Measurements from ENCODE around the gene RESP18.

Gene RESP18

GRCh38 chr2:219332542-219332941 lies at the start of gene RESP18:
Gene RESP18 (minus strand): TSS chr2:219332744.
- no peak for DNase-seq

- DNase-seq: no peak
Observed at GRCh38 chr2:219381448-219381847, 48.9 kb upstream of the RESP18 start.

GRCh38 chr2:219380926-219381325 lies 48.4 kb upstream of the RESP18 start:
- no peak for DNase-seq

- DNase-seq: no peak
Observed at GRCh38 chr2:219378163-219378851, 45.8 kb upstream of the RESP18 start.

GRCh38 chr2:219369447-219369861 lies 36.9 kb upstream of the RESP18 start:
- DNase-seq: peak; percentile 60

- no peak for DNase-seq
Observed at GRCh38 chr2:219368690-219369191, 36.2 kb upstream of the RESP18 start.

GRCh38 chr2:219362524-219363164 lies 30.1 kb upstream of the RESP18 start:
- peak; percentile 65 for DNase-seq

GRCh38 chr2:219362072-219362471 lies 29.5 kb upstream of the RESP18 start:
- no peak for DNase-seq

GRCh38 chr2:219358170-219359075 lies 25.9 kb upstream of the RESP18 start:
- DNase-seq: peak; percentile 33

- DNase-seq: no peak
Observed at GRCh38 chr2:219356834-219357233, 24.3 kb upstream of the RESP18 start.

- no peak for DNase-seq
Observed at GRCh38 chr2:219354582-219354981, 22.0 kb upstream of the RESP18 start.

GRCh38 chr2:219353129-219353528 lies 20.6 kb upstream of the RESP18 start:
- DNase-seq: no peak

GRCh38 chr2:219352448-219353023 lies 20.0 kb upstream of the RESP18 start:
- DNase-seq: peak; percentile 76

GRCh38 chr2:219350710-219351221 lies 18.2 kb upstream of the RESP18 start:
- peak; percentile 35 for DNase-seq

GRCh38 chr2:219350215-219350614 lies 17.7 kb upstream of the RESP18 start:
- DNase-seq: no peak

- peak; percentile 72 for DNase-seq
Observed at GRCh38 chr2:219344751-219345430, 12.3 kb upstream of the RESP18 start.

- DNase-seq: peak; percentile 26
Observed at GRCh38 chr2:219335373-219335786, 2.8 kb upstream of the RESP18 start.

- DNase-seq: no peak
Observed at GRCh38 chr2:219334076-219334475, 1.5 kb upstream of the RESP18 start.

- DNase-seq: no peak
Observed at GRCh38 chr2:219331560-219332213, 857 bp downstream of the RESP18 start.

GRCh38 chr2:219327719-219328118 lies 4.8 kb downstream of the RESP18 start:
- peak; percentile 54 for DNase-seq

GRCh38 chr2:219325657-219326315 lies 6.8 kb downstream of the RESP18 start:
- no peak for DNase-seq

Measured in DMS53 (cell line).